Pancreas (tissue), 10 donors: ENCODE data around the gene RBM18. TPM values are rescaled to one million over a fixed set of nuclear protein-coding genes. Genes with fewer than 3 reads are reported as not detected.

Experiments
- ATAC-seq, 4 donors: fragments of 200-7000 bp; cut with Tn5 transposase; one replicate each; pipeline versions ENCODE4 v1.8.0 to v1.9.1; 2020; ENCODE audit warnings: mild to moderate bottlenecking in 4 of 4, moderate library complexity in 4 of 4
- DNase-seq, 6 donors: peaks; one replicate each; pipeline ENCODE4 v3.0.0-alpha.2; 2020
- FAIRE-seq: peaks from 2 replicates; lab custom pipeline; 2012; peaks lifted over from hg19 to GRCh38; lab: Jason Lieb, UNC
- H3K27ac ChIP-seq, 4 donors: fragments of 200-600 bp; sonication (generic); 1 replicate in 3 of 4; 2 replicates in 1 of 4; pipeline versions ENCODE4 v1.5.0 to v1.8.0; 2020
- H3K27me3 ChIP-seq, 4 donors: fragments of 200-600 bp; one replicate each; pipeline ENCODE4 v1.8.0; 2021
- H3K36me3 ChIP-seq, 3 donors: fragments of 200-600 bp; sonication (generic) in 1 of 3; one replicate each; pipeline versions ENCODE4 v1.5.0 to v1.8.0; 2020 to 2021
- H3K4me1 ChIP-seq, 3 donors: fragments of 200-600 bp; one replicate each; pipeline ENCODE4 v1.8.0; 2021
- H3K4me3 ChIP-seq, 4 donors: fragments of 200-600 bp; sonication (generic) in 2 of 4; one replicate each; pipeline versions ENCODE4 v1.5.0 to v1.8.0; 2020 to 2021
- H3K9me3 ChIP-seq, 4 donors: fragments of 200-600 bp; one replicate each; pipeline ENCODE4 v1.8.0; 2021
- WGBS, 2 donors: extraction: QIAGEN DNeasy Blood & Tissue Kit; methylation state at CpG; one replicate each; pipeline ENCODE4 v1.1.7; 2013; 5-methylcytosine and 5-hydroxymethylcytosine counted together
- intact Hi-C, 3 donors: fragments of 100-400 bp; cut with DNase I; formaldehyde crosslinking; loops; one replicate each; pipeline versions ENCODE4 v1.11.1 to v1.14.2; 2022
- polyA plus RNA-seq, 2 donors: library from polyadenylated mRNA; stranded (reverse); fragments of 200-250 nt; gene quantifications; one replicate each; pipeline ENCODE4 v1.2.3, GENCODE V29; 2013
- total RNA-seq, 6 donors: library from RNA; stranded (reverse); fragmentation: NEBNext Ultra II Directional in 4 of 6; extraction: Animal tissue kit (Norgen Biotek cat#: 25700) in 4 of 6; gene quantifications; one replicate each; pipeline versions ENCODE4 v1.2.1 to v1.2.4, GENCODE V29; 2021 to 2023
- TF ChIP-seq, protein P1 (sequence below), 4 donors: fragments of 200-600 bp; sonication (generic) in 3 of 4; IDR thresholded peaks; one replicate each; pipeline versions ENCODE4 v1.5.0 to v1.8.0; 2021; ENCODE audit warnings: antibody characterized with exemption in 4 of 4
- donor health status: healthy with polysubstance abuse.
- donor health status: DM: no; HTN: no; CAD: no; lungs with moderate emphysema.
- donor health status: DM: no; HTN: no; CAD: no.
- donor health status: control.
- donor health status: control.
- donor health status: Bipolar disorder and iron deficiency.
- donor health status: DM: yes; HTN: yes; CAD: no.
- donor health status: DM: no; HTN: no; CAD: no.
- donor health status: DM: no; HTN: no; CAD: no.
- donor health status: DM: yes; HTN: yes; CAD: no.

RBM18 gene
- total and polyA plus RNA-seq, 8 donors, result 1.7 to 10.5 (median 6.0) TPM

DNA sequence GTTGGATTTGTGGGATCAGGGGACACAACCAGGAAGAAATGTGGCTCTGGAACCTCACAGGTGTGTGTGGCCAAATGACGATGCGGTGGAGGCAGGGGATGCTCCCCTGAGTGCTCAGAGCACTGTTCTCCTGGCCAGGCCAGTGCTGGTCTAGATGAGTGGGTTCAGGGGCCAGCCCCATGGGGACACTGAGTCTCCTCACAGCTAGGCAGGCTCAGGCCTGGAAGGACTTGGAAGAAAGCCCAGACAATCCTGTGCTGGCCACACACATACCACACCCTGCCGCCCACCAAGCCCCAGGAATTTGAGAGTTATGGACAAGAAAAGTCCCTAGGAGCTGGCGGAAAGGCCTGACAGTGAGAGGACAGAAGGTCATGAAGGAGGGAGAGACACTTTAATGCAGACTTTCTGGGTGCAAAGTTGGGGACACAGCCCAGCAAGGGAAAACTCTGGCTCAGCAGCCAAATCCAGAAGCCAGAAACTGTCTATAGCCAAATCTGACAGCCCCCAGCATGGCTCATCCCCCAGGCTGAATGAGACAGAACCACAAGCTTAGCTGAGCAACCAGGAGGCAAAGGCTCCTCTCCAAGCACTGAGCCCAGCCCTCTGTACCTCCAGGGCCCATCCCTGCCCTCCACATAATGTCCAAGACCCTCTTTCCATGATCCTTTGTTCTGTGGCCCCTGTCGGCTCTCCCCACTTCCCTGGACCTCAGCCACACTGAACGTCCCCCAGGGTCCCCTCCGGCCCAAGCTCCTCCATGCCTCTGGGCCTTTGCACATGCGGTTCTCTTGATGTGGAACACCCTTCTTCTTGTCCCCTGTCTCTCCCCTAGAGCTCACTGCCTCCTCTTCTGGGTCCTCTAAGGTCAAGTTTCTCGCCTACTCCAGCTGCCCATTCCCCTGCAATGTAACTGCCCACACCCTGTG is 58.3 kb downstream of the RBM18 start:
- H3K4me3 ChIP-seq, result no peak overlapping the region
- no peak for ATAC-seq
- no peaks in the 10 kb centered on the region for H3K36me3 ChIP-seq
- intact Hi-C loops, result no loop called here
- peak in 1 of 6 donors; percentile 30 for DNase-seq
- H3K27ac ChIP-seq, result no peak overlapping the region
- H3K4me1 ChIP-seq, result no peaks in the 10 kb centered on the region
- no peak for FAIRE-seq
- TF ChIP-seq, protein P1, sequence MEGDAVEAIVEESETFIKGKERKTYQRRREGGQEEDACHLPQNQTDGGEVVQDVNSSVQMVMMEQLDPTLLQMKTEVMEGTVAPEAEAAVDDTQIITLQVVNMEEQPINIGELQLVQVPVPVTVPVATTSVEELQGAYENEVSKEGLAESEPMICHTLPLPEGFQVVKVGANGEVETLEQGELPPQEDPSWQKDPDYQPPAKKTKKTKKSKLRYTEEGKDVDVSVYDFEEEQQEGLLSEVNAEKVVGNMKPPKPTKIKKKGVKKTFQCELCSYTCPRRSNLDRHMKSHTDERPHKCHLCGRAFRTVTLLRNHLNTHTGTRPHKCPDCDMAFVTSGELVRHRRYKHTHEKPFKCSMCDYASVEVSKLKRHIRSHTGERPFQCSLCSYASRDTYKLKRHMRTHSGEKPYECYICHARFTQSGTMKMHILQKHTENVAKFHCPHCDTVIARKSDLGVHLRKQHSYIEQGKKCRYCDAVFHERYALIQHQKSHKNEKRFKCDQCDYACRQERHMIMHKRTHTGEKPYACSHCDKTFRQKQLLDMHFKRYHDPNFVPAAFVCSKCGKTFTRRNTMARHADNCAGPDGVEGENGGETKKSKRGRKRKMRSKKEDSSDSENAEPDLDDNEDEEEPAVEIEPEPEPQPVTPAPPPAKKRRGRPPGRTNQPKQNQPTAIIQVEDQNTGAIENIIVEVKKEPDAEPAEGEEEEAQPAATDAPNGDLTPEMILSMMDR (IDR thresholded peaks at IDR 0.05), result no peak
- H3K27me3 ChIP-seq, result no peaks in the 10 kb centered on the region
- H3K9me3 ChIP-seq, result no peaks in the 10 kb centered on the region
- 75 to 87% methylated on average over 9 of the region's 9 CpGs for WGBS, 2 donors

DNA sequence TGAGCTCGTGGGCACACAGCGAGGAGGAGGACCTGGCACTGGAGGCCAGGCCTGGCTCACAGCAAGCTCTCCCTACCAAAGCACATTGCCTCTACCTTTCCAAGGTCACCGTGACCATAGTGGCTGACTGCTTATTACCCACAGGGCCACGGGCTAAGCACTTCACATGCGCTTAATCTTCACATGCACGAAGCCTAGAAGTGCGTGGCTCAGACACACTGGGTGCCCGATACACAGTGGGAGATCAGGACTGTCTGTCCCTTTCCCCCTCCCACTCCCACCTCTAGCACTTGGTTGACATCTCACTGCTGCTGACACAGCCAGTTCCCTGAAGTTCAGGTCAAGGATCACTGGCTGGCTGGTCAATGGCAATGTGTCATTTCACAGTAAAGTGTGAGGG is 59.5 kb downstream of the RBM18 start:
- no peaks in the 10 kb centered on the region for H3K9me3 ChIP-seq
- H3K27me3 ChIP-seq, result no peaks in the 10 kb centered on the region
- TF ChIP-seq, protein P1 (IDR thresholded peaks at IDR 0.05), result no peak
- FAIRE-seq (no peak), DNase-seq (no peak), ATAC-seq (no peak)
- H3K4me1 ChIP-seq, result no peaks in the 10 kb centered on the region
- H3K36me3 ChIP-seq, result no peaks in the 10 kb centered on the region
- WGBS, 2 donors, result 73 to 79% methylated on average over 8 of the region's 8 CpGs
- H3K4me3 ChIP-seq, result no peak overlapping the region
- intact Hi-C loops, result no loop called here
- no peak overlapping the region for H3K27ac ChIP-seq

DNA sequence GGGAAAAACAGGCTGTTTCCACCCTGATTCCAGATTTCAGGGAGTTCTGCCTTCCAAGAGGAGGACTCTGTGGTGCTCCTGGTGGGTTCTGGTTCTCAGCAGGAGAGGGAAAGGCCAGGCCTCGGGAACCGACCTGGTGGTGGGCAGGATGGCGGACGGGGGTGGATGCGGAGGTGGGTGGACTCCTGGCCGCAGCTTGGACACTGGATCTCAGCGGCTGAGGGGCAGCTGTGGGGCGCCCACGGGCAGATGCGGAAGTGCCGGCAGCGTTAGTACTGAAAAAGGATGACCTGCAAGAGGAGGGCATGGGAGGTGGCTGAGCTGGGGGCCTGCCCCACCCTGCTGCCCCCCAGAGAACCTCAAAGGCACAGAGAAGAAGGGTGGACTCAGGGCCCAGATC is 60.1 kb downstream of the RBM18 start:
- H3K9me3 ChIP-seq, result no peaks in the 10 kb centered on the region
- H3K27ac ChIP-seq, result no peak overlapping the region
- H3K4me3 ChIP-seq, result no peak overlapping the region
- H3K36me3 ChIP-seq, result no peaks in the 10 kb centered on the region
- no peaks in the 10 kb centered on the region for H3K4me1 ChIP-seq
- DNase-seq (no peak), FAIRE-seq (no peak), ATAC-seq (no peak)
- 83 to 92% methylated on average over 12 of the region's 12 CpGs for WGBS, 2 donors
- H3K27me3 ChIP-seq, result no peaks in the 10 kb centered on the region
- intact Hi-C loops, result no loop called here
- TF ChIP-seq, protein P1 (IDR thresholded peaks at IDR 0.05), result no peak

DNA sequence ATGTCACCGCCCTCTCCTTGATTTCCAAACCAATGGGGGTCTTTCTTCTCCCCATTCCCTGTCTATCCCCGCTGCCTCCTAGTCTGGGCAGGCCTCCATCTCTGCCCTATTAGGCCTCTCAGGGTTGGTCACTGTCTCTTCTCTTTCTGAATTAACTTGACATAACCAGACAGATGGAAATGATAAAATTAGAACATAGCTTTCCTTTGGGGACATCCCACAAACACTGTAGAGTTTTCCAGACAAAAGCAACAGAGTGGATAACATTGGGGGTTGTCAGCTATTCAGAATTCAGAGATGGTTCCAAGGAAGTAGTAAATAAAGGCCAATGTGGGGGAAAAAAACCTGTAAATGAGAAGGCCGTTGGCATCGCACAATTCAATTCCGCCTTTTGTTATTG is 60.6 kb downstream of the RBM18 start:
- TF ChIP-seq, protein P1 (IDR thresholded peaks at IDR 0.05), result no peak
- Histone ChIP-seq H3K9me3 (no peaks in the 10 kb centered on the region), H3K4me1 (no peaks in the 10 kb centered on the region), H3K27me3 (no peaks in the 10 kb centered on the region), H3K36me3 (no peaks in the 10 kb centered on the region), H3K4me3 (no peak overlapping the region), H3K27ac (no peak overlapping the region)
- WGBS, 2 donors, result 90 to 98% methylated on average over 5 of the region's 5 CpGs
- FAIRE-seq (no peak), ATAC-seq (no peak), DNase-seq (no peak)
- intact Hi-C loops, result no loop called here

DNA sequence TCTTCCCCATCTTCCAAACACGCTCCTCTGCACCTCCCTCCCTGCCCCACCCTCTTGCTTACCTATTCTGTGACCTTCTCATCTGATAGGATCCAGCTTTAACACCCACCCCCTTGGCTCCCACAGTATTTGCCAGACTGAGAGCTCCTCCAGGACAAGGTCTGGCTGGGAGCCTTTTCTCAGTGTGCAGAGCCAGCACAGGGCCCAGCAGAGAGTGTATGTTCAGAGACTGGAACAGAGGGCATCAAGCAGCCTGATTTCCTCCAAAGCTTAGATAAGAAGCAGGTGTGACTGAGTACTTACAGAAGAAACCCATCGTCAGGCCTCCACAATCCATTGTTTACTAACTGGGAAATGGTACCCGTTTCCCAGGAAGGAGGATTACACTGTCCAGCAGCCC is 62.5 kb downstream of the RBM18 start:
- H3K36me3 ChIP-seq, result no peaks in the 10 kb centered on the region
- ATAC-seq (no peak), DNase-seq (no peak), FAIRE-seq (no peak)
- no peaks in the 10 kb centered on the region for H3K27me3 ChIP-seq
- H3K4me3 ChIP-seq, result no peak overlapping the region
- H3K9me3 ChIP-seq, result no peaks in the 10 kb centered on the region
- intact Hi-C loops, result no loop called here
- TF ChIP-seq, protein P1 (IDR thresholded peaks at IDR 0.05), result no peak
- no peaks in the 10 kb centered on the region for H3K4me1 ChIP-seq
- 54 to 62% methylated on average over 3 of the region's 3 CpGs for WGBS, 2 donors
- H3K27ac ChIP-seq, result no peak overlapping the region
